ENCODE data around the gene PDCD6IP.
"Not testable (repeated sequence)": the region's sequence is repeated elsewhere in the genome, so short reads cannot be mapped to it uniquely, and the experiment has no call there.

Gene PDCD6IP

GRCh38 chr3:33855884-33856546, 57.6 kb downstream of the PDCD6IP start:
- TF ChIP-seq, protein P1, sequence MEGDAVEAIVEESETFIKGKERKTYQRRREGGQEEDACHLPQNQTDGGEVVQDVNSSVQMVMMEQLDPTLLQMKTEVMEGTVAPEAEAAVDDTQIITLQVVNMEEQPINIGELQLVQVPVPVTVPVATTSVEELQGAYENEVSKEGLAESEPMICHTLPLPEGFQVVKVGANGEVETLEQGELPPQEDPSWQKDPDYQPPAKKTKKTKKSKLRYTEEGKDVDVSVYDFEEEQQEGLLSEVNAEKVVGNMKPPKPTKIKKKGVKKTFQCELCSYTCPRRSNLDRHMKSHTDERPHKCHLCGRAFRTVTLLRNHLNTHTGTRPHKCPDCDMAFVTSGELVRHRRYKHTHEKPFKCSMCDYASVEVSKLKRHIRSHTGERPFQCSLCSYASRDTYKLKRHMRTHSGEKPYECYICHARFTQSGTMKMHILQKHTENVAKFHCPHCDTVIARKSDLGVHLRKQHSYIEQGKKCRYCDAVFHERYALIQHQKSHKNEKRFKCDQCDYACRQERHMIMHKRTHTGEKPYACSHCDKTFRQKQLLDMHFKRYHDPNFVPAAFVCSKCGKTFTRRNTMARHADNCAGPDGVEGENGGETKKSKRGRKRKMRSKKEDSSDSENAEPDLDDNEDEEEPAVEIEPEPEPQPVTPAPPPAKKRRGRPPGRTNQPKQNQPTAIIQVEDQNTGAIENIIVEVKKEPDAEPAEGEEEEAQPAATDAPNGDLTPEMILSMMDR (IDR thresholded peaks at IDR 0.05), result no peak
- no peak for TF ChIP-seq ZFX (IDR thresholded peaks at IDR 0.05; ENCODE audit: borderline replicate concordance)
- no peak overlapping the region for H3K27ac ChIP-seq

- not testable (repeated sequence) for H3K27ac ChIP-seq
Observed at GRCh38 chr3:33857701-33858100, 59.3 kb downstream of the PDCD6IP start.

DNA sequence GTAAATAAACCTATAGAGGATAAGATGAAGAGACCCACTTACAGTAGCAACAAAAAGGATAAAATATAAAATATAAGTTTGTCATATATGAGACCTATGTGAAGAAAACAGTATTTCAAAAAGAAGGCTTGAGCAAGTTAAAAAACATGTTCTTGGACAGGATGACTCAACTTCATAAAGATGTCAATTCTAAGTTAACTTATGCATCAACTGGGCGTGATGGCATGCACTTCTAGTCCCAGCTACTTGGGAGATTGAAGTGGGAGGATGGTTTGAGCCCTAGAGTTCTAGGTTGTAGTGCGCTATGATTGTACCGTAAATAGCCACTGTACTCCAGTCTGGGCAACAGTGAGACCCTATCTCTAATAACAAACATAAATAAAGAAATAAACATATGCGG, 59.7 kb downstream of the PDCD6IP start:
- TF ChIP-seq, protein P1 (IDR thresholded peaks at IDR 0.05), result no peak
- TF ChIP-seq ZFX (IDR thresholded peaks at IDR 0.05; ENCODE audit: borderline replicate concordance), result no peak
- no peak overlapping the region for H3K27ac ChIP-seq

DNA sequence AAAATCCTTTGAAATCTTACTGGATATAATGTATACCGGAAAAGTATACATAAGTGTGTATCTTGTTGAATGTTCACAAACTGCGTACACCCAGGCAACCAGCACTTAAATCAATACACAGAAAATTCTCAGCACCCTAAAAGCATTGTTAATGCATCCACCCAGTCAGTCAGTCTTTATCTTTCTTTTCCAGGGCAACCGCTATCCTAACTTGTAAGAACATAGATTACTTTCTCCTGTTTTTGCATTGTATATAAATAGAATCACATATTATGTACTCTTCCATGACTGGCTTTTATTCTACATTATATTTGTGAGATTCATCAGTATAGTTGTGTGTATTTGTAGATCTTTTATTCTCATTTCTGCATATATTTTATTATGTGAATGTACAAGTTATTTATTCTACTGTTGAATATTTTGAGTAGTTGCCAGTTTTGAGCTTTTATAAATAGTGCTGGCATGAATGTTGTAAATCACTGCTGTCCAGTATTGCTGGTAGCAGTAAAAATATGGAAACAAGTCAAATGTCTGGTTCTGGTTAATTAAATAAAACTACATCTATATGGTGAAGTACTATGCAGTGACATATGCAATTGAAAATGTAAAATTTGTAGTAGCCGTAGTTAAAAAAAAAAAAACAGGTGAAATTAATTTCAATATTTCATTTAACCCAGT, 62.1 kb downstream of the PDCD6IP start:
- no peak overlapping the region for H3K27ac ChIP-seq
- TF ChIP-seq, protein P1 (IDR thresholded peaks at IDR 0.05), result no peak
- no peak for TF ChIP-seq ZFX (IDR thresholded peaks at IDR 0.05; ENCODE audit: borderline replicate concordance)

- no peak for TF ChIP-seq ZFX (IDR thresholded peaks at IDR 0.05; ENCODE audit: borderline replicate concordance)
- TF ChIP-seq, protein P1 (IDR thresholded peaks at IDR 0.05), result no peak
- H3K27ac ChIP-seq, result no peak overlapping the region
Observed at GRCh38 chr3:33865133-33865532, 66.7 kb downstream of the PDCD6IP start.

- TF ChIP-seq, protein P1 (IDR thresholded peaks at IDR 0.05), result no peak
- no peak for TF ChIP-seq ZFX (IDR thresholded peaks at IDR 0.05; ENCODE audit: borderline replicate concordance)
- H3K27ac ChIP-seq, result no peak overlapping the region
Observed at GRCh38 chr3:33868309-33868708, 69.9 kb downstream of the PDCD6IP start.

DNA sequence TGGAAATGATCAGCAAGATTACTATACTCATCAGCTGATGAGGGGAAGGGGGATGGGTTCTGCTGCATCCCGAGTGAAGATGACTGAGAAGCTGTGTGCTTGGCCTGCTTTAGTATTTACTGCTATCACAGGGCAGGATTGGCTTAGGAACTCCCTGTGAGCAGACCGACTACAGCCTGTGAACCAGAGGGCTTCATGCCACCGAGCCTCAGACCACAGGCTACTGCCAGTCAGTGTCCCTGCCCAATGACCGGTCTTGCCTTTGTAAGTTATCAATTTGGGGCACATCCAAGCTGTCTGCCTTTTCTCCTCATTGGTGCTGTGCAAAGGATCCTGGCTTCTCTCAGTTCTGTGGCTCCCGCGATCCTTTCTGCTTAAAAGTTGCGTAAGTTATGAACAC, 71.5 kb downstream of the PDCD6IP start:
- TF ChIP-seq, protein P1 (IDR thresholded peaks at IDR 0.05), result no peak
- no peak for TF ChIP-seq ZFX (IDR thresholded peaks at IDR 0.05; ENCODE audit: borderline replicate concordance)
- no peak overlapping the region for H3K27ac ChIP-seq
